HG03520 (cell line): Measurements from ENCODE around the gene CELSR2.

Experiments
- ATAC-seq: cut with Tn5 transposase; IDR thresholded peaks from one replicate; pipeline ENCODE4 v1.9.1; 2021; ENCODE audit warnings: mild to moderate bottlenecking, moderate library complexity; ENCODE audit not compliant: unreplicated experiment

CELSR2 gene

DNA sequence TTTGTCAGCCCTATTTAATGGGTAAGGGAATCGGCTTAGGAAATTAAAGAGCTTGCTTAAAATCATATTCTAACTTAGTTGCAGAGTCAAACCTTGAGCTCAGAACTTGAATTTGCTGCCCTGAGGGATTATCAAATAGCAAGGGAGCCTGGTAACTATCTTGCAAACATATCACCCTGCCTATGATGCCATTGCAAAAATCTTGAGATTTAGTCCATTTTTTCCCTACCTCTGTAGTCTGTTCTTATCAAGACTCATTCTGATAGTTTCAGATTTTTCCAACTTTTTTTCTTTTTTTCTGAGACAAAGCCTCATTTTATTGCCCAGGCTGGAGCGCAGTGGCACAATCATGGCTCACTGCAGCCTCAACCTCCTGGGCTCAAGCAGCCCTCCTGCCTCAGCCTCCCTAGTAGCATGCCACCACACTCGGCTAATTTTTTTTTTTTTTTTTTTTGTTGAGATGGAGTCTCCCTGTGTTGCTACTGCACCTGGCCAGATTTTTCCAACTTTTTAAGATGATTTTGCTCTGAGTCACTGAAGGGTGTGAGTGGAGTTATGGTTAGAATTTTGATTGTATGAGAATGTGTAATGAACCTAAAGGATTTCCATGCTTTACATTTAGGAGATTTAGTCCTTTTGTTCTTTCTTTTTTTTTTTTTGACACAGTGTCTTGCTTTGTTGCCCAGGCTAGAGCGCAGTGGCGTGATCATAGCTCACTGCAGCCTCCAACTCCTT lies 23.5 kb upstream of the CELSR2 start:
- ATAC-seq = no peak

DNA sequence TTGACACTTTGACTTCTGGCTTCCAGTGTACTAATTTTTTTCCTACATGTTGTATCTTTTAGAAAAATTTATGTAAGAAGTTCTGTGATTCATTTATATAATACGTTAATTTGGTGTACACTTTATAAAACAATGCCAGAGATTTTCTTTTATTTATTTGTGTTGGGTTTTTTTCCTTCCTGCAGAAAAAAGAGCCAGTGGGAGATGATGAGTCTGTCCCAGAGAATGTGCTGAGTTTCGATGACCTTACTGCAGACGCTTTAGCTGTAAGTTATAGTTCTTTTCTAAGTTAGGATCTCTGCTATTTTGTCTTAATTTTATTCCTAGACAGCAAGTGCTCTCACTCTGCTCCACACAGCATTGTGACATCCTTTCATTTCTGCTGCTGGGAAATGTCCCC lies 21.2 kb upstream of the CELSR2 start:
- no peak for ATAC-seq

DNA sequence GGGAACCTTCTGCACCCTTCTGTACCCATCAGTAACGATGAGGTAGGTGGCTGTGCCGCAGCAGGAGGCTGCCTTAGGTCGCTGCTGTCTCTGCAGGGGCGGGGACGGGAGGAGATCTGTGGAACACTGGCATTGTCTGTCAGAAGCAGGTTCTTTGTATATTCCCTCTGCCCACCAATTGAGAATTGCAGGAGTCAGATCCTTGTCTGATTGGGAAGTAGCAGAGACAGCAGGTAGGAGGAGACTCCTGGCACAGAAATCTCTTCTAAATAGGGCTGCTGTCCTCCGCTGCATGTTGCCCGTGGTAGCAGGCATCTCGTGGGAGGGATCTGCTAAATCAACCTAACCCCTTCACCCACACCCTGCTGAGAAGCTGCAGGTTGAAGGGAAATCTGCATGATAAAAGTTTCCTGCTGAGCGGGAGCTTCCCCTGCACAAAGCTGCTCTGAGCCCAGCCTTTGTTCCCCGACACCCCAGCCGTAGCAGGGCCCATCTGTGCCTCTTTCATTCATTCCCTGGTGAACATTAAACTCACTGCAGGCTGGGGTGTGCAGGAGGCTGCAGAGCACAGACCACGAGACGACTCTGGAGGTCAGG lies 19.7 kb upstream of the CELSR2 start:
- no peak for ATAC-seq

GRCh38 chr1:109231066-109231465 lies 18.3 kb upstream of the CELSR2 start:
- ATAC-seq = no peak

- no peak for ATAC-seq
Measured at GRCh38 chr1:109235137-109235536, 14.2 kb upstream of the CELSR2 start.

- no peak for ATAC-seq
Measured at GRCh38 chr1:109237512-109237911, 11.8 kb upstream of the CELSR2 start.

DNA sequence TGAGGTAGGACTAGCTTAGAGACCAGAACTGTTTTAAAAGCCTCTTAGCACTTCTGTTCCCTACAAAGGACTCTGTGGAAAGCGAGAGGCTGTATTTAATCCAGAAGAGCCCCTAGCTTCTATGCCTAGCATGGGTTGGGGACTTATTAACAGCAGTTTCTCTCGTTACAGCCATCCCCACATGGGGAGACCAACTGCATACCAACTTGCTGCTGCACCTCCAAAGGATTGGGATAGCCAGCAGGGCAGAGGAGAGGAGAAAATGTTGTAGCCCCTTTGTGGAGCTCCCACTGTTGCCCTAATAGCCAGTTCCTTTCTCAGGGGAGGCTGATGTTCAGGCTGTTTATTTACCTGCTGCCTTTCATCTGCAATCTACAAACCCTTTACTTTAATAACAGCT lies 11.0 kb upstream of the CELSR2 start:
- no peak for ATAC-seq

- ATAC-seq = no peak
Measured at GRCh38 chr1:109239047-109239408, 10.3 kb upstream of the CELSR2 start.

DNA sequence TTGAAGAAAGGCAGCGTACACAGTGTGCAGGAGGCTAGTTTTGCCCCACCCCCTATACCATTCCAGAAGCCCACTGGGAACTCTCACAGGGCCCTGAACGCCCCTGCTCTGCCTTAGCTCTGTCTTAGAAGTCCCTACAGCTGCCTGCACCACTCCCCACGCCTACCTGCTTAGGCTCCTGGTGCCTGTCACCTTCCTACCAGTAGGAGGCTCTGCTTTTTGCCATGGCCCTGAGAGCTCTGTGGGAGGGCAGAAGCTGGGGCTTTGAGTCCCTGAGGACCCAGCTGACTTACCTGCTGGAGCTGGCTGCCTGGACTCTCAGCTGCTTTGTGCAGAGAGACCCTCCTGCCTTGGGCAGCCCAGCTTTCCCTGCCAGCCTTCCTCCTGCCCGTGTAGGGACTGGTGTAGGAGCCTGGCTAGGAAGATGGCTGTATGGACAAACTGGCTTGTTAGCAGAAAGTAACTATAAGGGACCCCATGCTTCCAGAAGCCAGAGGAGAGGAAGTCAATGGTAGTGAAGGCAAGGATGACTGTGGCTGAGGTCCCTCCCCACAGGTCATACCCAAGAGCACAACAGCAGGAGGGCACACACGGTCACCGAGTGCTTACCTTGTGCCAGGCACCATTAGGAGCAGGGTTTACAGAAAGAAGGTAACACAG lies 9.8 kb upstream of the CELSR2 start:
- no peak for ATAC-seq

DNA sequence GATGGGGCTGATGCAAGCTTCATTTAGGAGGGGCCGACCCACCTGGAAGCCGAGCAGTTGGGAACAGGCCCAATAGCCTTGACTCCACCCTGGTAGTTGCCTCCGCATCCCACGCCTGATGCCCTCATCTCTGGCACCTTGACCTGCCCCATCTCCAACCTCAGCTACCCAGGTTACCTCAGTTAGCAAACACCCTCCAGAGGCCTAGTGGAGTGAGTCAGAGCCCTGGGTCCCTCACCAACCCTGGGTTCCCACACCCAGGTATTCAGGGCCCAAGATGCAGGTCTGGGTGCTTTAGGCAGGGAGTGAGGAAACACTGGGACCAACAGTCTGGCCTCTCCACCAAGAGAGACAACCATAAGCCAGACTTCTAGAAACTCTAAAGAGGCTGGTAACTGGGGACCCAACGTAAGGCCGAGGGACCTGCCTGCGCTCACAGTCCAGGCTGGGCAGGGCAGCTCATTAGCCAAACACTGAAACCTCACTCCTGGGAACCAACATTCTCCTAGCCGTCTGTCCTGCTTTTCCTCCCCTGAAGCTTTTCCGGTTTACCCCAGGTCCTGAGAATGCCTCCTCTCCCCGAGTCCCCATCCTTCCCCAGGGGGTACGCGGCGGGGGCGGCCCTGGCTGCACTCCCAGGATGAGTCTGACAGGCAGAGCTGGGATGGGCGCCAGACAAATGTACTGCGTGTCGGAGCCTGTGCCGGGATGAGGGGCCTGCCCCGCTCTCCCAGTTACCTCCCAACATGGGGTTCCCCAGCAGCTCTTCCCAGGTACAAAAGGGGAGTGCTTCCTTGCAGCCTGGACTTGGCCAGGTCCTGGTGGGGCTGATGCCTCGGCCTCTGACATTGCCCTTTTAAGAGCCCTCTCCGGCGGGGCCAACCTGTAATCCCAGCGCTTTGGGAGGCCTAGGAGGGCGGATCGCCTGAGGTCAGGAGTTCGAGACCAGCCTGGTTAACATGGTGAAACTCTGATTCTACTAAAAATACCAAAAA lies 8.9 kb upstream of the CELSR2 start:
- ATAC-seq = no peak

- no peak for ATAC-seq
Measured at GRCh38 chr1:109241344-109241743, 8.0 kb upstream of the CELSR2 start.

- no peak for ATAC-seq
Measured at GRCh38 chr1:109241841-109242345, 7.4 kb upstream of the CELSR2 start.

- no peak for ATAC-seq
Measured at GRCh38 chr1:109242387-109242786, 7.0 kb upstream of the CELSR2 start.

DNA sequence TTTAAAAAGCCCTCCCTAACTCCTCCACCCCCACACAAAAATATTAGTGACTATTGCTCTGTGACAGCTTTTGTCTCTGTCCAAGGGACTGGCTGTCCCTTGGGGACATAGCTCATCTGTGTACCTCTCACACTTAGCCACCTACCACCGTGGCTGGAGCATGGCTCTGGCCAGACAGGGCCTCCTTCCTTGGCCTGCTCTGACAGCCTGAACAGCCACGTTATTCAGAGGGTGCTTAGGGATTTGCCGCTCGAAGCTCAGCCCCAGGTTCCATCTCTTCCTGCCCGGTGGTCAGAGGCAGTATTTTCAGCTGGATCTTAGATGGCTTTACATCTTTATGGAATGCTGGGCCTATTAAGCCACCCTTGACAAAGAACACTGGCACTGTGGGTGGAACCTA lies 6.1 kb upstream of the CELSR2 start:
- ATAC-seq = no peak

- ATAC-seq = no peak
Measured at GRCh38 chr1:109243860-109244552, 5.3 kb upstream of the CELSR2 start.

- ATAC-seq = no peak
Measured at GRCh38 chr1:109246141-109246551, 3.2 kb upstream of the CELSR2 start.

DNA sequence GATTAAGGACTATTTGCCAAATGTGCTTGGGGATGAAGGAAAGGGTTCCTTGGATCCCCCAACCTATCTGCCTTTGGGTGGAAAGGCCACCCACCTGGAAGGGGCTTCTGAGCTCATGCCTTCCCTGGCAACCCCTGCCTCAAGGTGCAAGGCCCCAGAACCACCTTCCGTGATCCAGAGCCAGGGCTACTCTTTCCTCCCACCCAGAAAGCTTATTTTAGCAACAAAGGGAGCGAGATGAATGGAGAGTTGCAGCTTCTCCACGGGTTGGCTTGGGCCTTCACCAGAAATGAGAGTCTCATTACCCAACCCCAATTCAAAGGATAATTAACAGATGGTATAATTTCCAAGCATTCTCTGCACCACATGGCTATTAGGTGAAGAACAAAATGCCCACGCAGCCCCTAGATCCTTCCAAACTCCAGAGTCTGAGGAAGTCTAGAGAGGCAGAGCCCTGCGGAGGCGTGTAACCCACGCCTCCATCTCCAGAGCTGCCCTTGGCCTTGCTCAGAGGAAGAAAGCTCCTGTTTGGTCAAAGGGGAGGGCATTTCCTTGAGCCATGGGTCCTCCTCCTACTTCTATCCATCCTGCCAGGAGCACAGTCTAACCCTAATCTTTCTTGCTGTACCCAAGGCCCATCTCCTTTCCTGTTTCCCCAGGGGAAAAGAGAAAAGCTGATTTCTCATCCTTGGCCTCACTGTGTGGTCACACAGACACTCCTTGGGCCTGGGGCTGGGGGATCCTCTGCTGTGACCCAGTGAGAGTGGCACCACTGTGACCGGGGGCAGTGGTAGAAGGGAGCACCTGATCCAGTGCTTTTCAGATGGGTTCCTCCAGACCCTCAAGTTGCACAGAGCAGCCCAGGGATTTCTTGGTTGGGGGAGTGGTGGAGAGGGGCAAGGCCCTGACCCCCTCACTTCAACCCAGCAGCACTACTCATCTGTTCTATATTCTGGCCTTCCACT lies 1.7 kb upstream of the CELSR2 start:
- no peak for ATAC-seq

GRCh38 chr1:109248444-109248796 lies 919 bp upstream of the CELSR2 start:
- no peak for ATAC-seq

DNA sequence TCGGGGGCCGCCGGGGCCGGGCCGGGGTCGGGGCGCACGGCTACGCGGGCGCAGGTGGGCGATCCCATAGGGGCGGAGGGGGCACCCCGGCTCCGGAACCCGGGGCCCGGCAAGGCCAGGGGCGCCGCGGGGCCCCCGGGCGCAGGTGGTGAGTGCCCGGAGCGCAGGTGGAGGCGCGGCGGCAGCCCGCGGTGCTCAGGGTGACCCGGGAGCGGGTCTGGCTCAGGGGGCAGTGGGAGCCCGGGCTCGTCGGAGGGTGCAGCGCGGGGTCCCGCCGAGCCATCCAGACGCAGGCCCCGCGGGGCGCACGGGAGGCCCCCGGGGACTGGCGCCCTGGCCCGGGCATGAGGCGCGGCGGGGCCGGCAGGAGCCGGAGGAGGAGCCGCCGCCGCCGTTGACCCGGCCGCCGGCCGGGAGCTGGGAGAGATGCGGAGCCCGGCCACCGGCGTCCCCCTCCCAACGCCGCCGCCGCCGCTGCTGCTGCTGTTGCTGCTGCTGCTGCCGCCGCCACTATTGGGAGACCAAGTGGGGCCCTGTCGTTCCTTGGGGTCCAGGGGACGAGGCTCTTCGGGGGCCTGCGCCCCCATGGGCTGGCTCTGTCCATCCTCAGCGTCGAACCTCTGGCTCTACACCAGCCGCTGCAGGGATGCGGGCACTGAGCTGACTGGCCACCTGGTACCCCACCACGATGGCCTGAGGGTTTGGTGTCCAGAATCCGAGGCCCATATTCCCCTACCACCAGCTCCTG lies 489 bp downstream of the CELSR2 start:
- ATAC-seq = peak; percentile 34
